Hindlimb muscle (tissue), 1 donor: ENCODE measurements around the gene BANP. TPM values are rescaled to one million over a fixed set of nuclear protein-coding genes. Genes with fewer than 3 reads are reported as not detected.
A peak's percentile ranks its signal among the peaks of the same experiment; 100 is the strongest.
"Not testable (repeated sequence)": the region's sequence is repeated elsewhere in the genome, so short reads cannot be mapped to it uniquely, and the experiment has no call there.

Experiments
- DNase-seq: peaks from one replicate; pipeline ENCODE4 v3.0.0-alpha.2; 2013
- polyA plus RNA-seq: library from polyadenylated mRNA; unstranded; fragments of 120-200 nt; gene quantifications from one replicate; pipeline ENCODE4 v1.2.1, GENCODE V29; 2013; ENCODE audit not compliant: insufficient read length

The BANP gene
- polyA plus RNA-seq, 1 donor, result 16.9 TPM

DNA sequence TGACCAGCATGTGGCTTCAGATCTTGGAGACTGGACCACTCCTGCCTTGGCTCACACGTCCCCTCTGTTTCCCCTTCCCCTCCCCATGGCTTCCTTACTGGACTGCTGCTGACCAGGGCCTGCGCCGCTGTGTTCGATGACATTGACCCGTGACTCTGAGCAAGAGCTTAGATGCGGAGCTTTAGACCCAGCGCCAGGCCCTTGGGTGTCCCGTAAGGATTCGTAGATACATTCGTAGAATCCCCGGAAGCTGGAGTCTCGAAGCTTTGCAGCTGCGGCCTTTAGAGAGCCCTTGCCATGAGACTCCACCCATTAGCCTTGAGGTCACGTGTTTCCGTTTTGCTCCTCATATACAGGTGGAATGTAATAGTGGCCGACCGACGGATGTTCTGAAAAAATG lies 65.2 kb downstream of the BANP start:
- DNase-seq, result not testable (repeated sequence)

DNA sequence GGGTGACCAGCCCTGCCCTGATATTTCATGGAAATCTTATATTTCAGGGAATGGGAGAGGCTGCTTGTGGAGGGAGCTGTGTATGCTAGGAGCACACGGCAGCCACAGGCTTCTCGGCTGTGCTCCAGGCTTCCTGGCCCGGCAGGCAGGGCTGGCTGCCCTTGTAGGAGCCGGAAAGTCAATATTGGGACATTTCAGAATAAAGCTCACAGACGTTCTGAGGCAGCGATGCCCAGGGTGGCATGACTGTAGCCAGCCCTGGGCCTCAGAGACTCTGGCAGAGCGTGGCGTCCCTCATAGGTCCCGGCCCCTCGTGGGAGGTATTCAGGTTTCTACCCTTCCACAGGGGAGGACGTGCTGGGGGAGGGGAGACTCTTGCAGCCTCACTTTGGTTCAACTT lies 65.7 kb downstream of the BANP start:
- no peak for DNase-seq

- DNase-seq, result no peak
Measured at GRCh38 chr16:88017587-88018101, 66.4 kb downstream of the BANP start.

- DNase-seq, result not testable (repeated sequence)
Measured at GRCh38 chr16:88018382-88018781, 67.1 kb downstream of the BANP start.

GRCh38 chr16:88019041-88019820 lies 68.0 kb downstream of the BANP start:
- not testable (repeated sequence) for DNase-seq

- DNase-seq, result no peak
Measured at GRCh38 chr16:88019821-88020515, 68.7 kb downstream of the BANP start.

- DNase-seq, result no peak
Measured at GRCh38 chr16:88020516-88020885, 69.3 kb downstream of the BANP start.

DNA sequence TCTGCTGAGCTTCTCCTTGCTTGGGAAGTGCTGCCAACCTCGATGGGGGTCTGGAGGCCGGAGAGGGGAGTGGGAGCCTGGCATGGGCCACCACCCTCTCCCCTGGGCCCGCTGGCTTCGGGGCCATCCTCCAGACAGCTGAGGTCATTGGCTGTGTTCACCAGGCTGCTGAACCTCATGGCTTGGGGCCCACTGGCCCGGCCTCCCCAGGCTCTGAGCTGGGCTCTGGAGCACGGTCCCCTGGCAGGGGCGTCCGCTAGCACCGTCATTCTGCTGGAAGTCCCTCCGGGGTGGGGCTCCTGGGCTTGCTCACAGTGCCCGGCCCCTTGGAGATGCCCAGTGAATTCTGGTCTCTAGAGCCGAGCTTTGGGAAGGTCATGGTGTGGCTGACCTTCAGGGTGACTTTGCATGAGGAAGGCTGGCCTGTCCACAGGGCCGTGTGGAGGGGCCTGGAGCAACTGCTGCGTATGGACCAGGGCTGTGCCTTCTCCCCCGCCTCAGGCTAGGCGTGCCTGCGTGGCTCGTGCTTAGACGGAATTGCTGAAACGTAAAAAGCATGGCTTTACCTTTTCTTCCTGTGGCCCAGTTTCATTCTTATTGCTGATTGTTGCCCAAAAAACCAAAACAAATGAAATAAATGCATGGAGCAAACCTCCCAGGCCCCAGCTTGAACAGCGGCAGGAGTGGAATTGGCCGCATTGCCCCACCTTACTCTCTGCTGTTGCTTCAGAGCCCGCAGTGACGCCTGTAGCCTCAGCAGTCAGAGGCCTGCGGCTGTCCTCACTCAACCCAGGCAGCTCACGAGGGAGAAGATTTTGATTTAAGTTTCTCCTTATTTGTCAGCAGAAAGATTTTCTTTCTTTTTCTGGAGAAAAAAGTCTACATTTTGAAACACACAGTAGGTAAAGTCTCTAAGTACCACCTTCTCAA lies 70.1 kb downstream of the BANP start:
- not testable (repeated sequence) for DNase-seq

GRCh38 chr16:88022076-88023042 lies 71.1 kb downstream of the BANP start:
- no peak for DNase-seq

DNA sequence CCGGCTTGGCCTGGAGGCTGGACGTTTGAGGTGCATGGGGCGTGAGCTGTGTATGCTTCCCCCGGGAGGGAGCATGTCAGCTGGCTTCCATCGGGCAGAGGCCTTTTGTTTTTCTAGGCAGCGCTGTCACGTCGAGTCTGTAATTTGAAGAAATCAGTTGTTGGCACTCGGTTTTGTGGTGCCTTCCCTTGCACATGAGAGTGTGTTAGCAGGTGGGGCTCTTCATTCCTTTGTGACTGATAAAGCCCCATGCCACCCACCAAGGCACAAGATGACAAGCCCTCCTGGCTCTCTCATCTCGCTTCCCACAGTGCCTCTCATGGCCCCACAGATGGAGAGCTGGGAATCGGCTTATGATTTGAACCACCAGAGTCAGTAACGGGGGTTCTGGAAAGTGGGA lies 72.1 kb downstream of the BANP start:
- DNase-seq, result no peak

DNA sequence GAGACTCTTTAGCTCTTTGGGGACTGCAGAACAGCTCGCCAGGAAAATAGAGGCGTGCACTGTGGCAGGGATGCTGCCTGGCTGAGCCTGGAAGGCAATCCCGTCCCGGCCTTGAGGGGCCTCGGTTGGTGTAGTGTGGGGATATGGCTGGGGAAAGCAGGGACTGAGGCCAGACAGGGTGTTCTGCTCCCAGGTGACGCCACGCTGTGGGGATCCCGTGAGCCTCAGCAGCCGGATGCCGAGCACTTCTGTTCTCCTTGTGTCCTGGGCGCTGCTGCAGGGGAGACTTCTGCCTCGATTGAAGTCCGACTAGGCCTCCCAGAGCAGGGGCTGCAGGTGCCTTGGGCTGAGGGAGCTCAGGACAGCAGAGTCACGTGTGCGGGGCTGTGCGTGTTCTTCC lies 72.6 kb downstream of the BANP start:
- no peak for DNase-seq

- peak; percentile 58 for DNase-seq
Measured at GRCh38 chr16:88024491-88025085, 73.4 kb downstream of the BANP start.

DNA sequence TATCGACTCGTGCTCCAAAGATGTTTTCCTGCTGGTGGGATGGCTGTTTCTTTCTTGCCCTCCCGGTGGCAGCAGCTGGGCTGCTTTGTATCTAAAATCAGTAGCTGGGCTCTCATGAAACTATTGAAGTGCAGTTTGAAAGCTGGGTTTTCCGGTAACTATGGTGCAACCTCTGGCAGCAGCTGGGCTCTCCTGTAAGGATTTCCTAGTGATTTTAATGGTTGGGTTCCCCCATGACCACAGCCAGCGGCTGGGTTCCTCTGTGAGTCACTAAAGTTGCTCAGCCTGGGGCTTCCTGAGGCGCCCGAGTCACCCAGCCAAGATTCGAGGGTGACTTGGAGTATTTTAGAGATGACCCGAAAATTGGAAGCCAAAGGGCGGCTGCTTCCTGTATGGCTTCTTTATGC lies 73.9 kb downstream of the BANP start:
- not testable (repeated sequence) for DNase-seq

- not testable (repeated sequence) for DNase-seq
Measured at GRCh38 chr16:88025828-88026555, 74.8 kb downstream of the BANP start.

- no peak for DNase-seq
Measured at GRCh38 chr16:88026964-88027938, 76.0 kb downstream of the BANP start.

GRCh38 chr16:88028177-88028930 lies 77.1 kb downstream of the BANP start:
- not testable (repeated sequence) for DNase-seq

- DNase-seq, result no peak
Measured at GRCh38 chr16:88030498-88030897, 79.3 kb downstream of the BANP start.

DNA sequence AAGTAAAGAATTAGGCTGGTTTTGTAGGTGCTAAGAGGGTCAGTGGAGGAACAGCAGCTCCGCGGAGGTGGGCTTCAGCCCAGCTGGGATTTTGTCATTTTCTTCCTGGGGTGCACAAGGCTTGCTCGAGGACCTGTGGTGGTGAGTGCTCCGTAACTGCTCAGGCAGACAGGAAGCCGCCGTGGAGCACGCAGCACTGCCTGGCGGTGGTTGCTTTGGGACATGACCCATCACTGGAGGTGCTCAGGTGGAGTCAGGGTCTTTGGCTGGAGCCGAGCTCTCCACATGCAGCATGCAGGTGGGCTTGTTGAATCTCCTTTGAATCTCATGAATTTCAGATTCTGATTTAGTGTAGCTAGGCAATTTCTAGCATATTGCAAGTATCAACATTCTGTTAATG lies 79.7 kb downstream of the BANP start:
- not testable (repeated sequence) for DNase-seq
